ENCODE results near the gene CCDC6.

CCDC6 gene

GRCh38 chr10:59851864-59852263 is 54.5 kb downstream of the CCDC6 start:
- no peak overlapping the region for H3K4me3 ChIP-seq (ENCODE audit: low read depth, low read length)
- TF ChIP-seq, protein P1, sequence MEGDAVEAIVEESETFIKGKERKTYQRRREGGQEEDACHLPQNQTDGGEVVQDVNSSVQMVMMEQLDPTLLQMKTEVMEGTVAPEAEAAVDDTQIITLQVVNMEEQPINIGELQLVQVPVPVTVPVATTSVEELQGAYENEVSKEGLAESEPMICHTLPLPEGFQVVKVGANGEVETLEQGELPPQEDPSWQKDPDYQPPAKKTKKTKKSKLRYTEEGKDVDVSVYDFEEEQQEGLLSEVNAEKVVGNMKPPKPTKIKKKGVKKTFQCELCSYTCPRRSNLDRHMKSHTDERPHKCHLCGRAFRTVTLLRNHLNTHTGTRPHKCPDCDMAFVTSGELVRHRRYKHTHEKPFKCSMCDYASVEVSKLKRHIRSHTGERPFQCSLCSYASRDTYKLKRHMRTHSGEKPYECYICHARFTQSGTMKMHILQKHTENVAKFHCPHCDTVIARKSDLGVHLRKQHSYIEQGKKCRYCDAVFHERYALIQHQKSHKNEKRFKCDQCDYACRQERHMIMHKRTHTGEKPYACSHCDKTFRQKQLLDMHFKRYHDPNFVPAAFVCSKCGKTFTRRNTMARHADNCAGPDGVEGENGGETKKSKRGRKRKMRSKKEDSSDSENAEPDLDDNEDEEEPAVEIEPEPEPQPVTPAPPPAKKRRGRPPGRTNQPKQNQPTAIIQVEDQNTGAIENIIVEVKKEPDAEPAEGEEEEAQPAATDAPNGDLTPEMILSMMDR (IDR thresholded peaks at IDR 0.05; ENCODE audit: low read depth, low read length): no peak

GRCh38 chr10:59847888-59848287 is 58.5 kb downstream of the CCDC6 start:
- TF ChIP-seq, protein P1 (IDR thresholded peaks at IDR 0.05; ENCODE audit: low read depth, low read length): no peak
- H3K4me3 ChIP-seq (ENCODE audit: low read depth, low read length): no peak overlapping the region

GRCh38 chr10:59847326-59847725 is 59.0 kb downstream of the CCDC6 start:
- H3K4me3 ChIP-seq (ENCODE audit: low read depth, low read length): no peak overlapping the region
- TF ChIP-seq, protein P1 (IDR thresholded peaks at IDR 0.05; ENCODE audit: low read depth, low read length): no peak

DNA sequence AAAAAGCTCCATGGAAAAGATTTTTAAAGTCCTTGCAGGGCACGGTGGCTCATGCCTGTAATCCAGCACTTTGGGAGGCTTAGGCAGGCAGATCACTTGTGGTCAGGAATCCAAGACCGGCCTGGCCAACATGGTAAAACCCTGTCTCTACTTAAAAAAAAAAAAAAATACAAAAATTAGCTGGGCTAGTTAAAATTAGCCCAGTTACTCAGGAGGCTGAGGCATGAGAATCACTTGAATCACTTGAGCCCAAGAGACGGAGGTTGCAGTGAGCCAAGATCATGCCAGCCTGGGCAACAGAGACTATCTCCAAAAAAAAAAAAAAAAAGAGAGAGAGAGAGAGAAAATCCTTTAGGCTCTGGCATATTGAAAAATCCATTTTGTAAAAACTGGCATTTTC is 61.9 kb downstream of the CCDC6 start:
- TF ChIP-seq, protein P1 (IDR thresholded peaks at IDR 0.05; ENCODE audit: low read depth, low read length): no peak
- H3K4me3 ChIP-seq (ENCODE audit: low read depth, low read length): no peak overlapping the region

DNA sequence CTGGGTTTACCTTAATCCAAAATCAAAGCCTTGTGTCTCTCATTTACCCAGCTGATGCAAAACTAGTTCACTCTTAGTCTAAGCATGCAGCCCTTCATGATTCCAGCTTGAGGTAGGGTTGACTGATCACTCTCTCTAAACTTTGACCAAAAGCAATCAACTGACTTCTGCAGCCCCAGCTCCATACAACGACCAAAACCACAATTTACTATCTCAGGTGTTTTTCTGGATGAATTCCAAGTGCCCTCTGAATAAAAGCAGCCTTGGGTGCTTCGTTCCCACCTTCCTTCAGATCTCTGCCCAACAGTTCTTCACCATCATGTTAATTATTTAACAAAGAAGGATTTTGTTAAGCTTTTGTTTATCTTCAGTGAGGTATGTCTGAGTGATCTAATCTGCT is 62.6 kb downstream of the CCDC6 start:
- TF ChIP-seq, protein P1 (IDR thresholded peaks at IDR 0.05; ENCODE audit: low read depth, low read length): no peak
- H3K4me3 ChIP-seq (ENCODE audit: low read depth, low read length): no peak overlapping the region

- TF ChIP-seq, protein P1 (IDR thresholded peaks at IDR 0.05; ENCODE audit: low read depth, low read length): no peak
These were observed 66.8 kb downstream of the CCDC6 start for GRCh38 chr10:59839576-59839975.

DNA sequence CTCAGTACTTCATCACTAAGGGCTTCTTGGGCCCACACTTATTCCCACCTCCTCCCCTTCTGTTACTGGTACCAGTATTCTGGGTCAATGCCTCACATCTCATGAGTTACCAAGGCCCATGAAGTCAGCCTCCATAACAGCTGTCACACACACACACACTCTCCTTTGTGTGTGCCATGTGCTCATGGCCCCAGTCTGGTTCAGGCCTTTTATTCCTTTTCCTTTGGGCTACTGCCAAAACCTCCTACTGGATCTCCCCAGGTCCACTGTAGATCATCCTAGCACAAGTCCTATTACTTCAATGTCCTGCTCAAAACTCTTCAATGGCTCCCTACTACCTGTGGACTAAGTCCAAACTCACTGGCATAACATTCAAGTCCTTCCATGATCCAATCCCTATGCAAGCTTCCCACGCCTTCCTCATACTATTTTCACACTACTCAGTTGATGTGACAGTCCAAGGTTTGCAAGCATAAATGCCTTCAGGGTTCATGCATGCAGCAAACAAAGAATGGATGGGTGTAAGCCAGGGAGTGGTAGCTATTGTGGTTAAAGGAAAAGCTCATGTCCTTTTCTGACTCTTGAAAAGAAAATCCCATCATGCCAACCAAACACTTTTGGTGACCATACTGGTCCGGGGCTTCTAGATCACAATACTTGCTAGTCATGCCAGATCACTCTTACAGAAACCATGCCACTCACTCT is 68.1 kb downstream of the CCDC6 start:
- H3K4me3 ChIP-seq (ENCODE audit: low read depth, low read length): no peak overlapping the region
- TF ChIP-seq, protein P1 (IDR thresholded peaks at IDR 0.05; ENCODE audit: low read depth, low read length): no peak

More at GRCh38 chr10:59839576-59839975, 66.8 kb downstream of the CCDC6 start:
- H3K4me3 ChIP-seq (ENCODE audit: low read depth, low read length): no peak overlapping the region
